GM18951 (cell line): ENCODE results near the gene CDKAL1.

ENCODE experiments used
- POLR2A ChIP-seq: IDR thresholded peaks from 4 replicates; pipeline ENCODE4 v1.6.1; 2011; ENCODE audit warnings: mild to moderate bottlenecking; ENCODE audit not compliant: insufficient read length, insufficient read depth; ENCODE audit errors: extremely low read depth
- in situ Hi-C: fragments of 300-500 bp; cut with MboI; formaldehyde crosslinking; loops from one replicate; pipeline ENCODE4 v1.12.0; 2022; ENCODE audit warnings: low sequenced_read_pairs, mixed read lengths, inconsistent platforms; ENCODE audit not compliant: unreplicated experiment

CDKAL1 gene

GRCh38 chr6:20652299-20653084 lies 118.2 kb downstream of the CDKAL1 start:
- in situ Hi-C loops: no loop called here
- no peak for TF ChIP-seq POLR2A

- TF ChIP-seq POLR2A: no peak
- in situ Hi-C loops: no loop called here
Measured at GRCh38 chr6:20653085-20653479, 118.8 kb downstream of the CDKAL1 start.

GRCh38 chr6:20655317-20655716 lies 121.1 kb downstream of the CDKAL1 start:
- TF ChIP-seq POLR2A: no peak
- in situ Hi-C loops: no loop called here

DNA sequence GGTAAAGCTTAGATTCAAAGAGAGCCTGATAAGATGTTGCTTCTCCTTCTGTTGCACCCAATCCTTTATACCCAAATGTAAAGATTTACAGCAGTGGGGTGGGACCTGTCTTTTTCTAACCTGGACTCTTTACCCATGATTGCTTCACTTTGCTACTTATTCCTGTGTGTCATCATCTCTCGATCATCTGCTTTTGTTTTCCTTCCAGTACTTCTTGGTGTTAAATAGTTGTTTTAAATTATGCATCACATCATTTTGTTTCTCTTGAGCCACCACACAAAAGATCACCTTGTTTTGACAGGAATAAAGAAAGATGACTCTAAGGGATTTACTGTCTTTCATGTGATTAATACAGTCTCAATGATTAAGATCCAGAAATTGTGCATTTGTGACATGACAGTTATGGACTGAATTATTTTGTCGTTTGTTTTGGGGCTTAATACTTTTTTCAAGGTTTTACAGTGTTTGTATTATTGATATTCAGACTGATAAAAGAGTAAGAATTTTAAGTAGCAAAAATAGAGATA lies 123.1 kb downstream of the CDKAL1 start:
- in situ Hi-C loops: no loop called here
- TF ChIP-seq POLR2A: no peak

- in situ Hi-C loops: no loop called here
- no peak for TF ChIP-seq POLR2A
Measured at GRCh38 chr6:20658053-20658452, 123.8 kb downstream of the CDKAL1 start.

DNA sequence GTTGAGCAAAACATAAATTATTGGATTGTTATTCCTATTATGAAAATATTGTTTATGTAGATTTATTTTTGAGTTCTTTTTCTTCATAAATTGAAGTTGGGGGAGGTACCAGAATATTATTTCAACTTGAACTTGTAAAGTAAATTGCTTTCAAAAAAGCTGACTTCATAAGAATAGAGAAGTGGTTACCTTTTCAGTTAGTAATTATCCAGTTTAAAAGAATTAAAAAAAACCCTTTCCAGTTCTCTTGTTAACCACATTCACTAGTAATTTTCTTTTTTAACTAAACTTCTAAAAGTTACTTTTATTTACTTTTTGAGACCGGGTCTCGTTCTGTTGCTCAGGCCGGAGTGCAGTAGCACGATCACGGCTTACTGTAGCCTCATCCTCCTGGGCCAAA lies 124.3 kb downstream of the CDKAL1 start:
- TF ChIP-seq POLR2A: no peak

GRCh38 chr6:20660534-20660933 lies 126.3 kb downstream of the CDKAL1 start:
- in situ Hi-C loops: no loop called here
- no peak for TF ChIP-seq POLR2A

More for the DNA sequence above, 124.3 kb downstream of the CDKAL1 start:
- in situ Hi-C loops: no loop called here

GRCh38 chr6:20661721-20662120 lies 127.5 kb downstream of the CDKAL1 start:
- TF ChIP-seq POLR2A: no peak
- in situ Hi-C loops: no loop called here

DNA sequence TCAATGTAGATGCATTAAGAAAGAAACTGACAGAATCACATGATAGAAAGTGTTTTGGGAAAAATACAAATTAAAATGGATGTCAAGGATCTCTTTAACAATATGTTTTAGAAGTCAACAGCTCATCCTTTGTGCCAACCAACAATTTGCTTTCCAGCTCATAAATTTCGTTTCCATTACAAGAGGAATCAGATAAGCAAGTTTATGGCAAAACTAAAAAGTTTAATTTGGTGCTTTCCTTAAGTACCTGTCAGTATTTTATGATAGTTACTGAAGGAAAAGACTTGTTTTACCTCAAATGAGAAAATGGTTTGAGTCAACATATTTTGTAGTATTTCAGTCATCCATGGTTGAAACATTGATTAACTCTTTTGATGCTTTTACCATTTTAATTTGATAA lies 130.0 kb downstream of the CDKAL1 start:
- in situ Hi-C loops: no loop called here
- no peak for TF ChIP-seq POLR2A

- in situ Hi-C loops: no loop called here
- TF ChIP-seq POLR2A: no peak
Measured at GRCh38 chr6:20665290-20665689, 131.0 kb downstream of the CDKAL1 start.

DNA sequence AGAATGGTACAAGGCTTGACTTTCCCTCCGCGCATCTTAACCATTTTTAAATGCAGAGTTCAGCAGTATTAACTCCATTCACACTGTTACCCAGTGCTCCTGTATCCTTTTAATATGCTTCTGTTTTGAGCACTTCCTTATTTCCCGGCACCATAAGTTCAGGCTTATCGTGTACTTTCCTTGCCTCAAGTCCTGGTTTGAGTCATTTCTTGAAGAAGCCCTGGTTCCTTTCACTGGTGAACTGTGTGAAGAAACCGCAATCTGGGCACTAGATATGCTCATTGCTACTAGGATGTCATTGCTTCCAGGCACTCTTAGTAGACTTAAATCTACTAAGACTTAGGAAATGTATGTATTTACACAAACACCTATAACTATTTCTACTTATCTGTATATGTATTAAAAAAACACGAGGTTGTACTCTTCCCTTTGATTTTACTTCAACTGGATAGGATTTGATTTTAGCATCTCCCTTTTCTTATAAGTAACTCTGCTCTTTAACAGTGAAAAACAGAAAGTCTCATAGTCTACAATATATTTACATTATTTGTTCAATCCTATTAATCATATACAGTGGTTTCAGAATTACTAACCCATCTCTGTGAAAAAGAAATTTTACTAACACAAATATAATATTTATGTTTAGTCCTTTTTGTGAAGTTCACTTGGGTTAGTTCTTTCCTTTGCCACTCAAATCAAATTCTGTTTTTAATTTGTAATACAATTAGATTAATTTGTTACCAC lies 135.5 kb downstream of the CDKAL1 start:
- TF ChIP-seq POLR2A: no peak
- in situ Hi-C loops: no loop called here

DNA sequence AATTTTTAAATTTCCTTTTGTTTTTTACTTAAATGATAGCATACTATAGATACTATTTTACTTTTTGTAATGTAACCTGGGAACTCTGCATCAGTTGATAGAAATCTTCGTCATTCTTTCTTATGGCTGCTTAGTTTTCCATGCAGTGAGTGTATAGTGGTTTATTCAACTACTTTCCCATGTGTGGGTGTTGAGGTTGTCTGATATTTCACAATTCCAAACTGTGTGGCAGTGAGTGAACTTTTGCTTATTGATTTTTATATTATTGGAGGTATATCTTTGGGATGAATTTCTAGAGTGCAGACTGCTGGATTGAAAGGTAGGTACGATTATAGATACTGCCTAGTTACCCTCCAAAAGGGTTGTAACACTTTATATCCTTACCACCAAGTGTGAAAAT lies 136.5 kb downstream of the CDKAL1 start:
- TF ChIP-seq POLR2A: no peak
- in situ Hi-C loops: no loop called here

- no peak for TF ChIP-seq POLR2A
- in situ Hi-C loops: no loop called here
Measured at GRCh38 chr6:20672038-20672437, 137.8 kb downstream of the CDKAL1 start.

GRCh38 chr6:20673458-20673857 lies 139.2 kb downstream of the CDKAL1 start:
- in situ Hi-C loops: no loop called here
- TF ChIP-seq POLR2A: no peak
